Astrocyte of the cerebellum (primary cell): ENCODE data around the gene GDF9.

Experiments
- DNase-seq: peaks from one replicate; pipeline ENCODE4 v3.0.0-alpha.2; 2011; ENCODE audit warnings: low read depth
- H3K4me3 ChIP-seq: 2 replicates; pipeline ENCODE4 v1.5.1; 2011; ENCODE audit warnings: mild to moderate bottlenecking, low read depth, low read length, moderate library complexity
- CTCF ChIP-seq: IDR thresholded peaks from 2 replicates; pipeline ENCODE4 v1.5.1; 2012; ENCODE audit warnings: low read length, low read depth, moderate library complexity, mild to moderate bottlenecking; ENCODE audit errors: missing control alignments
- in situ Hi-C: cut with HindIII; loops from 2 replicates; pipeline ENCODE4 v1.10.0; 2017; ENCODE audit warnings: low sequenced_read_pairs

The GDF9 gene

GRCh38 chr5:132840896-132841295 is 25.4 kb downstream of the GDF9 start:
- H3K4me3 ChIP-seq = no peak overlapping the region
- in situ Hi-C loops = no loop called here
- DNase-seq = no peak
- TF ChIP-seq CTCF = no peak

DNA sequence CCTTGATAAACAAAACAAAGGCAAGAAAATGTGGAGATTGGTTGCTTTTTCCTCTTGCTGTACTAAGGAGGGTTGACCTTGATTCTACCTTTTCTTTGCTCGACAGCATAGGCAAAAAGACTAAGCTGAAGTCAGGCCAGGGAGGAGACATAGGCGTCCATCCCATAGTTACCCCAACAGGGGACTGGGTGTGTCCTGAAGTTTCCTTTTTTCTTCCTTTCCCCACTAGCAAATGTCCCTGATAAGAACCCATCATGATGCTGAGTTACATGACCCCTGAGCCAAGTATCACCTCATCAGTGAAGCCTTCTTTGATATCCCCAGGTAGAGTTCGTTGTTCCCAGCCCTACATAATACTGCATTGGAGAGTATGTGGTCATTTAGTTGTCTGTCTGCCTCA is 26.0 kb downstream of the GDF9 start:
- no peak overlapping the region for H3K4me3 ChIP-seq
- no peak for TF ChIP-seq CTCF
- DNase-seq = no peak
- in situ Hi-C loops = no loop called here

DNA sequence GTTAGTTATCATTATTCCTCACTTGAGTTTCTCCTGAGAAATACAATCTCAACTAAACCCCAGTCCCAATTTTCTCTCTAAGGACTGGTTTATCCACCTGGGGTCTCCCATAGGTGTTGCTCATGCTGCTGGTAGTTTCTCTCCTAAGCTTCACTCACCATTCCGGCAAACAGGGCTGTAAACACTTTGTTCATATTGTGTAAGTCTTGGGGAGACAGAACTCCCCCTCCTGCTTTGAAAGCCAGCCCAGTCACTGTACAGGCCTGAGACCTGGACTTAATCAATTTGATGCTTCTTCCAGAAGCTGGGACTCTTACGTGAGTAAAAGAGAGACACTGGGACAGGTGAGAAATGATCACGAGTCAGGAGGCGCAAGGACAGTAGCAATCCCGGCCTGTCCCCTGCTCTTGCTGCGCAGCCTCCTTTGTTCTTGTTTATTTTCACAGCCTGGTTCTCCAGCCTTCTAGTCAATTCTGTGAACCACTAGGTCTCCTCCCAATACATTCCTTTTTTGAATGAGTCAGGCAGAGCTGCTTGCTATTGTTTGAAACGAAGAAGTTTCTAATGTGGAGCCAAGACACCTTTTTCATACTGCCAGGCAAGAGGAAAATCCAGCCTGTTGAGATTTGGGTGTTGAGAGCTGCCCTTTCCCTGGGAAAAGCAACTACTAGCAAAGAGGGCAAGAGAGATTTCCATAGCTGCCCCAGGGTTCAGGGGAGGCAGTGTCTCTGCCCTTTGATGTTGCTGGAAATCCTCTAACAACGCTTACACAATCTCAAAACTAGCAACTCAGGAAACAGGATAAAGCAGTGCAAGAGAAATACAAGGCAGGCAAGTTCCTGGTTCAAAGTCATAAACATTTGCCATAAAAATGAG is 26.6 kb downstream of the GDF9 start:
- DNase-seq = peak; percentile 36
- in situ Hi-C loops = no loop called here
- no peak overlapping the region for H3K4me3 ChIP-seq
- no peak for TF ChIP-seq CTCF

GRCh38 chr5:132838516-132839282 is 27.6 kb downstream of the GDF9 start:
- TF ChIP-seq CTCF = no peak
- no peak overlapping the region for H3K4me3 ChIP-seq
- in situ Hi-C loops = no loop called here
- no peak for DNase-seq

- in situ Hi-C loops = no loop called here
- DNase-seq = no peak
- TF ChIP-seq CTCF = no peak
- no peak overlapping the region for H3K4me3 ChIP-seq
These were observed 28.4 kb downstream of the GDF9 start for GRCh38 chr5:132837868-132838267.

DNA sequence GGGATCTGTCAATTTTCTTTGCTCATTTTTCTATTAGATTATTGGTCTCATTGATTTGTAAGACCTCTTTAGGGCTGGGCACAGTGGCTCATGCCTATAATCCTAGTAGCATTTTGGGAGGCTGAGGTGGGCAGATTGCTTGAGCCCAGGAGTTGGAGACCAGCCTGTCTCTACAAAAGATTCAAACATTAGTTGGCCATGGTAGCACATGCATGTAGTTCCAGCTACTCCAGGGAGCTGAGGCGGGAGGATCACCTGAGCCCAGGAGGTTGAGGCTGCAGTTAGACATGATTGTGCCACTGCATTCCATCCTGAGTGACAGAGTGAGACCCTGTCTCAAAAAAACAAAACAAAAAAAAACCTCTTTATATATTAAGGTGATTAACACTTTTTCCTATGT is 29.4 kb downstream of the GDF9 start:
- no peak for DNase-seq
- no peak for TF ChIP-seq CTCF
- in situ Hi-C loops = no loop called here
- no peak overlapping the region for H3K4me3 ChIP-seq
